ENCODE results near the gene FAM168A.

Gene FAM168A

GRCh38 chr11:73431396-73431795 lies 166.5 kb downstream of the FAM168A start:
- Histone ChIP-seq H3K9me3 (ENCODE audit: insufficient read depth, low read length) (no peaks in the 10 kb centered on the region), H3K4me2 (ENCODE audit: low read length) (no peak overlapping the region), H4K20me1 (ENCODE audit: insufficient read depth, low read length) (no peaks in the 10 kb centered on the region), H3K27me3 (ENCODE audit: low read depth, low read length) (no peaks in the 10 kb centered on the region), H3K4me3 (ENCODE audit: low read length) (no peak overlapping the region), H3K27ac (ENCODE audit: low read length) (no peak overlapping the region), H3K79me2 (ENCODE audit: low read length) (no peaks in the 10 kb centered on the region), H2AFZ (ENCODE audit: low read depth, low read length) (no peak overlapping the region), H3K36me3 (replicated peaks; ENCODE audit: low read depth, low read length) (no peaks in the 10 kb centered on the region), H3K9ac (ENCODE audit: low read length) (no peak overlapping the region), H3K4me1 (ENCODE audit: low read length) (no peaks in the 10 kb centered on the region)
- TF ChIP-seq EZH2phosphoT487 (IDR thresholded peaks at IDR 0.05; ENCODE audit: low read depth), result no peak
- no peak for TF ChIP-seq CTCF (IDR thresholded peaks at IDR 0.05; ENCODE audit: low read depth, low read length)

- Histone ChIP-seq H3K27me3 (ENCODE audit: low read depth, low read length) (no peaks in the 10 kb centered on the region), H3K4me2 (ENCODE audit: low read length) (no peak overlapping the region), H3K4me1 (ENCODE audit: low read length) (peaks cover 2% of the 10 kb centered on the region), H3K27ac (ENCODE audit: low read length) (no peak overlapping the region), H3K9me3 (ENCODE audit: insufficient read depth, low read length) (no peaks in the 10 kb centered on the region), H4K20me1 (ENCODE audit: insufficient read depth, low read length) (no peaks in the 10 kb centered on the region), H2AFZ (ENCODE audit: low read depth, low read length) (no peak overlapping the region), H3K36me3 (replicated peaks; ENCODE audit: low read depth, low read length) (no peaks in the 10 kb centered on the region), H3K79me2 (ENCODE audit: low read length) (no peaks in the 10 kb centered on the region), H3K4me3 (ENCODE audit: low read length) (no peak overlapping the region), H3K9ac (ENCODE audit: low read length) (no peak overlapping the region)
- TF ChIP-seq CTCF (IDR thresholded peaks at IDR 0.05; ENCODE audit: low read depth, low read length) (no peak), EZH2phosphoT487 (IDR thresholded peaks at IDR 0.05; ENCODE audit: low read depth) (no peak)
Measured at GRCh38 chr11:73430326-73430725, 167.6 kb downstream of the FAM168A start.

- H3K27ac ChIP-seq (ENCODE audit: low read length), result no peak overlapping the region
- no peak overlapping the region for H3K9ac ChIP-seq (ENCODE audit: low read length)
- peaks cover 7% of the 10 kb centered on the region for H3K4me1 ChIP-seq (ENCODE audit: low read length)
- no peaks in the 10 kb centered on the region for H3K9me3 ChIP-seq (ENCODE audit: insufficient read depth, low read length)
- H3K79me2 ChIP-seq (ENCODE audit: low read length), result no peaks in the 10 kb centered on the region
- no peak overlapping the region for H3K4me2 ChIP-seq (ENCODE audit: low read length)
- no peaks in the 10 kb centered on the region for H3K27me3 ChIP-seq (ENCODE audit: low read depth, low read length)
- no peaks in the 10 kb centered on the region for H4K20me1 ChIP-seq (ENCODE audit: insufficient read depth, low read length)
- no peak overlapping the region for H2AFZ ChIP-seq (ENCODE audit: low read depth, low read length)
- no peaks in the 10 kb centered on the region for H3K36me3 ChIP-seq (replicated peaks; ENCODE audit: low read depth, low read length)
- H3K4me3 ChIP-seq (ENCODE audit: low read length), result no peak overlapping the region
- no peak for TF ChIP-seq EZH2phosphoT487 (IDR thresholded peaks at IDR 0.05; ENCODE audit: low read depth)
- TF ChIP-seq CTCF (IDR thresholded peaks at IDR 0.05; ENCODE audit: low read depth, low read length), result no peak
Measured at GRCh38 chr11:73429121-73429750, 168.7 kb downstream of the FAM168A start.

- Histone ChIP-seq H3K4me3 (ENCODE audit: low read length) (no peak overlapping the region), H3K79me2 (ENCODE audit: low read length) (no peaks in the 10 kb centered on the region), H3K27me3 (ENCODE audit: low read depth, low read length) (no peaks in the 10 kb centered on the region), H4K20me1 (ENCODE audit: insufficient read depth, low read length) (no peaks in the 10 kb centered on the region), H3K4me1 (ENCODE audit: low read length) (peaks cover 7% of the 10 kb centered on the region), H3K4me2 (ENCODE audit: low read length) (no peak overlapping the region), H3K9ac (ENCODE audit: low read length) (no peak overlapping the region), H3K27ac (ENCODE audit: low read length) (no peak overlapping the region), H3K36me3 (replicated peaks; ENCODE audit: low read depth, low read length) (no peaks in the 10 kb centered on the region), H2AFZ (ENCODE audit: low read depth, low read length) (no peak overlapping the region), H3K9me3 (ENCODE audit: insufficient read depth, low read length) (no peaks in the 10 kb centered on the region)
- TF ChIP-seq EZH2phosphoT487 (IDR thresholded peaks at IDR 0.05; ENCODE audit: low read depth) (no peak), CTCF (IDR thresholded peaks at IDR 0.05; ENCODE audit: low read depth, low read length) (no peak)
Measured at GRCh38 chr11:73428699-73429098, 169.2 kb downstream of the FAM168A start.

All from OCI-LY3 (cell line).